GM10248 (cell line): ENCODE measurements around the gene SRC.
"Not testable (repeated sequence)": the region's sequence is repeated elsewhere in the genome, so short reads cannot be mapped to it uniquely, and the experiment has no call there.

Experiments used
- CTCF ChIA-PET: fragments of 300-600 bp; sonication (Branson Sonifier 250); formaldehyde crosslinking; extraction: SDS; loops from one replicate; lab custom pipeline; 2021; ENCODE audit warnings: antibody characterized with exemption; lab: Yijun Ruan, JAX
- POLR2A ChIA-PET: fragments of 350-650 bp; sonication (Branson Sonifier 250); formaldehyde crosslinking; extraction: SDS; loops from one replicate; lab custom pipeline; 2020; ENCODE audit warnings: antibody characterized with exemption; lab: Yijun Ruan, JAX
- DNase-seq: peaks from one replicate; pipeline ENCODE4 v3.0.0; 2012; ENCODE audit errors: extremely low spot score
- CTCF ChIP-seq: IDR thresholded peaks from 2 replicates; pipeline ENCODE4 v1.5.1; 2012; ENCODE audit warnings: mild to moderate bottlenecking, low read depth; ENCODE audit errors: extremely low read depth, missing control alignments, control extremely low read depth

SRC gene

DNA sequence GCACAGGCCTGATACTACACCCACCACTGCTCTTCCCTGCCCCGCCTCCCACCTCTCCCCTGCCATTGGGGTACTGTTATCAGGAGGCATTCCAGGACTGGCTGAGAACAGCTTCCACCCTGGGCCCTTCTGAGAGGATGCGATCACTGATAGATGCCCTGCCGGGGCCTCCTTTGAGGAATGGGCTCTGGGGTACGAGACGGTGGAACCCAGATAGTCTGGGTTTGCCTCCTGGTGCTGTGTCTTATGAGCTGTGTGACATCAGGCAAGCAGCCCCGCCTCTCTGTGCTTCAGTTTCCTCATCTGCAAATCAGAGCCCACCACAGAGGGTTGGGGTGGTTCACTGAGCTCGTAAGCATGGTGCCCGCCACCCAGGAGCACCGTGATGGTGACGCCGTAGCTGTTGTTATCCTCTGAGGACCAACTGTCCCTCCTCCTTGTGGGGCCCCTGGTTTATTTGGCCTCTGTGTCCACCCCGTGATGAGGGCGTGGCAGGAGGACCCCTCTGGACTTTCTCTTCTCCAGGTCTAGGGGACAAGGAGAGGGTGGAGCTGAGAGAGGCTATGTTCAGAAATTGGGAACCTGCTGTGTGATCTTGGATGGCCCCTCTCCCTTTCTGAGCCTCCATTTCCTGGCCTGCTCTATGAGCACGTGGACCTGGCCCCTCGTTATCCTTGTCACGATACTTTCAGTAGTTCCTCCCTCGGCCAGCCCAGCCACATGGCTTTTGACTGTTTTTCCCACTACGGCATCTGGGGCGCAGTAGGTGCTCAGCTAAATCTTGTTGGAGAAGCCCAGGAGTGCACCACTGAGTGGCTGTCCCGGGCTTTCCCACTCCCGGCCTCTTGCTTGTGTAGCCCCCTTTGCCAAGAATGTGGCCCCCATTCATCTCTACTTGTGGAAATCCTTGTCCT is 18.3 kb downstream of the SRC start:
- ChIA-PET CTCF (interaction anchor here (0.7 to 2.3 kb wide), 8 partner anchors 8 to 172 kb away, joined by 3 to 12 read pairs (median 4); no protein-coding TSS in a partner anchor), POLR2A (no interaction called here)
- DNase-seq, result no peak
- TF ChIP-seq CTCF, result no peak

DNA sequence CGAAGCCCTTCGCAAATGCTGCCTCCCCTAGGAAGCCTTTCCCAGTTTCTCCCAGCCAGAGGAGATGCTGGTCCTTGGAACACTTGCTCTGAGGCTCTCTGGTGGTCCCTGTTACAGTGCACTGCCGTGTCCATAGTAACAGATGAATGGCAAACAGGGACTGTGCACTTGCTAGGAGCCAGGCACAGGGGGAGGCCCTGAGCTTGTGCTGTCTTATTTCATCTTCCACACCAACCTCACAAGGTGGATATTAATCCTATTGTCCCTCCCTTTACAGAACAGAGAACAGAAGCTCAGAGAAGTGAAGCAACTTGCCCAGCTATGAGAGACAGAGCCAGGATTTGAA is 19.0 kb downstream of the SRC start:
- TF ChIP-seq CTCF, result no peak
- CTCF ChIA-PET, result interaction anchor here (1.1 to 2.3 kb wide), 5 partner anchors 8 to 21 kb away, joined by 3 to 12 read pairs (median 6); no protein-coding TSS in a partner anchor
- POLR2A ChIA-PET, result no interaction called here
- no peak for DNase-seq

- ChIA-PET POLR2A (no interaction called here), CTCF (interaction anchor here (1.1 to 2.3 kb wide), 4 partner anchors 9 to 19 kb away, joined by 3 to 12 read pairs (median 6); no protein-coding TSS in a partner anchor)
- no peak for DNase-seq
- no peak for TF ChIP-seq CTCF
Observed at GRCh38 chr20:37365760-37366638, 20.1 kb downstream of the SRC start.

- no peak for TF ChIP-seq CTCF
- CTCF ChIA-PET, result no interaction called here
- no peak for DNase-seq
- POLR2A ChIA-PET, result no interaction called here
Observed at GRCh38 chr20:37366743-37367142, 20.8 kb downstream of the SRC start.

DNA sequence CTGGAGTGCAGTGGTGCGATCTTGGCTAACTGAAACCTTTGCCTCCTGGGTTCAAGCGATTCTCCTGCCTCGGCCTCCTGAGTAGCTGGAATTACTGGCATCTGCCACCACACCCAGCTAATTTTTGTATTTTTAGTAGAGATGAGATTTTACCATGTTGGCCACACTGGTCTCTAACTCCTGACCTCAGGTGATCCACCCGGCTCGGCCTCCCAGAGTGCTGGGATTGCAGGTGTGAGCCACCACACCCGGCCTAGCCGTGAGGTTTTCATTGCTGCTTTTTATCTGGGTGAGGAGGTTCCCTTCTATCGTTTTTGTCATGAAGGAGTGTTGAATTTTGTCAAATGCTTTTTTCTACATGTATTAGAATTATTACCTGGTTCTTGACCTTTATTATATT is 23.9 kb downstream of the SRC start:
- no peak for TF ChIP-seq CTCF
- ChIA-PET POLR2A (no interaction called here), CTCF (interaction anchor here (1.9 to 6.0 kb wide), 2 partner anchors 14 to 25 kb away, joined by 6 to 43 read pairs; no protein-coding TSS in a partner anchor)
- no peak for DNase-seq

DNA sequence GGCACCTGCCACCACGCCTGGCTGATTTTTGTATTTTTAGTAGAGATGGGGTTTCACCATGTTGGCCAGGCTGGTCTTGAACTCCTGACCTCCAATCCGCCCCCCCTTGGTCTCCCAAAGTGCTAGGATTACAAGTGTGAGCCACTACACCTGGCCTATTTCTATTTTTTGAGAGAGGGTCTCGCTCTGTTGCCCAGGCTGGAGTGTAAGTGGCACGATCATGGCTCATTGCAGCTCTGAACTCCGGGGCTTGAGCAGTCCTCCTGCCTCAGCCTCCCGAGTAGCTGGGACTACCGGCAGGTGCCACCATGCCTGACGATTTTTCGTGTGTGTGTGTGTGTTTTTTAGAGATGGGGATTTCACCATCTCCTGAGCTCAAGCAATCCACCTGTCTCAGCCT is 25.9 kb downstream of the SRC start:
- CTCF ChIA-PET, result interaction anchor here (1.2 to 6.0 kb wide), 4 partner anchors 12 to 101 kb away, joined by 3 to 43 read pairs (median 4); no protein-coding TSS in a partner anchor
- DNase-seq, result not testable (repeated sequence)
- POLR2A ChIA-PET, result interaction anchor here (1.0 kb wide), 1 partner anchor 35 kb away, joined by 3 read pairs; no protein-coding TSS in a partner anchor
